CD4-positive, alpha-beta T cell treated with Interleukin-2 at 100 ng/mL for 4 hours (primary cell): ENCODE results near the gene SYNPO2.
"Not testable (repeated sequence)": the region's sequence is repeated elsewhere in the genome, so short reads cannot be mapped to it uniquely, and the experiment has no call there.

Experiments used
- DNase-seq: peaks from one replicate; pipeline ENCODE4 v3.0.0-alpha.2; 2020; ENCODE audit warnings: low spot score

Gene SYNPO2

GRCh38 chr4:119067670-119068360 lies 179.2 kb downstream of the SYNPO2 start:
- not testable (repeated sequence) for DNase-seq

- DNase-seq: no peak
Measured at GRCh38 chr4:119068529-119068962, 179.9 kb downstream of the SYNPO2 start.

- no peak for DNase-seq
Measured at GRCh38 chr4:119070301-119070700, 181.6 kb downstream of the SYNPO2 start.

GRCh38 chr4:119080721-119081541 lies 192.3 kb downstream of the SYNPO2 start:
- DNase-seq: no peak

GRCh38 chr4:119081542-119081859 lies 192.8 kb downstream of the SYNPO2 start:
- no peak for DNase-seq

GRCh38 chr4:119081943-119082342 lies 193.3 kb downstream of the SYNPO2 start:
- DNase-seq: no peak

GRCh38 chr4:119082661-119083060 lies 194.0 kb downstream of the SYNPO2 start:
- DNase-seq: no peak

- no peak for DNase-seq
Measured at GRCh38 chr4:119084513-119084912, 195.9 kb downstream of the SYNPO2 start.

- no peak for DNase-seq
Measured at GRCh38 chr4:119087121-119087520, 198.5 kb downstream of the SYNPO2 start.

GRCh38 chr4:119087656-119088055 lies 199.0 kb downstream of the SYNPO2 start:
- DNase-seq: no peak

GRCh38 chr4:119093042-119093827 lies 204.6 kb downstream of the SYNPO2 start:
- DNase-seq: no peak

GRCh38 chr4:119097282-119097900 lies 208.7 kb downstream of the SYNPO2 start:
- no peak for DNase-seq

GRCh38 chr4:119098306-119098705 lies 209.7 kb downstream of the SYNPO2 start:
- DNase-seq: no peak

GRCh38 chr4:119099227-119099810 lies 210.7 kb downstream of the SYNPO2 start:
- DNase-seq: no peak

GRCh38 chr4:119100655-119101054 lies 212.0 kb downstream of the SYNPO2 start:
- DNase-seq: no peak

GRCh38 chr4:119103263-119103662 lies 214.6 kb downstream of the SYNPO2 start:
- DNase-seq: no peak

GRCh38 chr4:119104644-119105273 lies 216.1 kb downstream of the SYNPO2 start:
- DNase-seq: no peak

GRCh38 chr4:119105605-119106004 lies 217.0 kb downstream of the SYNPO2 start:
- no peak for DNase-seq

GRCh38 chr4:119106036-119107000 lies 217.7 kb downstream of the SYNPO2 start:
- no peak for DNase-seq

GRCh38 chr4:119110121-119110520 lies 221.5 kb downstream of the SYNPO2 start:
- DNase-seq: no peak
